IMR-90 (cell line): ENCODE results near the gene FGF5. TPM values are rescaled to one million over a fixed set of nuclear protein-coding genes. Genes with fewer than 3 reads are reported as not detected.

Source experiments
- ATAC-seq: fragments of 200-7000 bp; cut with Tn5 transposase; 2 replicates; pipeline ENCODE4 v1.9.1; 2020; ENCODE audit warnings: low read depth, mild to moderate bottlenecking, moderate library complexity
- BruUV-seq: library from RNA; stranded (reverse); fragments of 400-500 nt; replicated peaks from 2 replicates; lab custom pipeline; 2021; lab: Mats Ljungman, UMichigan
- CTCF ChIA-PET: fragments of 300-600 bp; formaldehyde crosslinking; extraction: SDS; loops from one replicate; lab custom pipeline; 2021; ENCODE audit warnings: antibody characterized with exemption; lab: Yijun Ruan, JAX
- POLR2A ChIA-PET: fragments of 300-600 bp; sonication (Branson Sonifier 250); formaldehyde crosslinking; loops from one replicate; lab custom pipeline; 2022; ENCODE audit warnings: antibody characterized with exemption; ENCODE audit not compliant: unreplicated experiment; lab: Charles Lee
- DNase-seq: peaks from one replicate; pipeline ENCODE4 v3.0.0; 2013
- H2AFZ ChIP-seq: replicated peaks from 2 replicates; pipeline ENCODE3; 2013; ENCODE audit warnings: low read length, mild to moderate bottlenecking; ENCODE audit not compliant: poor library complexity
- H2AK5ac ChIP-seq: 2 replicates; pipeline ENCODE4 v1.6.1; 2013; ENCODE audit warnings: low read depth, low read length, inconsistent platforms
- H2AK9ac ChIP-seq: replicated peaks from 2 replicates; pipeline ENCODE3; 2013; ENCODE audit warnings: mild to moderate bottlenecking, low read depth, low read length, moderate library complexity; ENCODE audit not compliant: poor library complexity
- H2BK120ac ChIP-seq: 2 replicates; pipeline ENCODE4 v1.6.1; 2013; ENCODE audit warnings: low read depth, low read length, inconsistent platforms
- H2BK15ac ChIP-seq: 3 replicates; pipeline ENCODE4 v1.6.1; 2013; ENCODE audit warnings: low read depth, low read length, inconsistent platforms
- H2BK20ac ChIP-seq: 2 replicates; pipeline ENCODE4 v1.6.1; 2013; ENCODE audit warnings: low read depth, mild to moderate bottlenecking, inconsistent platforms, low read length, moderate library complexity
- H2BK5ac ChIP-seq: 2 replicates; pipeline ENCODE4 v1.6.1; 2013; ENCODE audit warnings: mild to moderate bottlenecking, low read depth, low read length, inconsistent platforms; ENCODE audit not compliant: poor library complexity, severe bottlenecking
- H3K14ac ChIP-seq: replicated peaks from 2 replicates; pipeline ENCODE4 v1.6.1; 2013; ENCODE audit warnings: low read depth, low read length, inconsistent platforms
- H3K18ac ChIP-seq: 2 replicates; pipeline ENCODE4 v1.6.1; 2013; ENCODE audit warnings: low read depth, low read length, control low read depth
- H3K23ac ChIP-seq: 2 replicates; pipeline ENCODE4 v1.6.1; 2013; ENCODE audit warnings: low read depth, low read length, inconsistent platforms
- H3K27ac ChIP-seq: 2 replicates; pipeline ENCODE4 v1.5.1; 2013; ENCODE audit warnings: mild to moderate bottlenecking, control low read depth, low read length; ENCODE audit not compliant: insufficient read depth
- H3K27me3 ChIP-seq: 2 replicates; pipeline ENCODE4 v1.6.1; 2013; ENCODE audit warnings: low read length; ENCODE audit not compliant: control insufficient read depth, insufficient read depth
- H3K36me3 ChIP-seq: 2 replicates; pipeline ENCODE4 v1.6.1; 2013; ENCODE audit warnings: low read length, mixed read lengths; ENCODE audit not compliant: control insufficient read depth, insufficient read depth
- H3K4ac ChIP-seq: 2 replicates; pipeline ENCODE4 v1.6.1; 2013; ENCODE audit warnings: low read depth, low read length, inconsistent platforms
- H3K4me1 ChIP-seq: 2 replicates; pipeline ENCODE4 v1.6.1; 2013; ENCODE audit warnings: low read length, mixed read lengths; ENCODE audit not compliant: control insufficient read depth, insufficient read depth
- H3K4me2 ChIP-seq: 2 replicates; pipeline ENCODE4 v1.6.1; 2013; ENCODE audit warnings: low read depth, mild to moderate bottlenecking, control low read depth, low read length, moderate library complexity
- H3K4me3 ChIP-seq: 2 replicates; pipeline ENCODE4 v1.5.1; 2013; ENCODE audit warnings: low read depth, mild to moderate bottlenecking, control low read depth, low read length, moderate library complexity; ENCODE audit not compliant: insufficient read depth
- H3K56ac ChIP-seq: 2 replicates; pipeline ENCODE4 v1.6.1; 2013; ENCODE audit warnings: low read length, inconsistent platforms; ENCODE audit not compliant: insufficient read depth; ENCODE audit errors: extremely low read depth
- H3K79me1 ChIP-seq, 2 experiments: 2 replicates each; pipeline ENCODE4 v1.6.1; 2013; ENCODE audit warnings: low read length in 2 of 2, inconsistent platforms in 1 of 2, low read depth in 1 of 2
- H3K9ac ChIP-seq: 2 replicates; pipeline ENCODE4 v1.6.1; 2013; ENCODE audit warnings: low read depth, low read length, control low read depth
- H3K9me1 ChIP-seq: 2 replicates; pipeline ENCODE4 v1.6.1; 2013; ENCODE audit warnings: low read length, inconsistent platforms; ENCODE audit not compliant: insufficient read depth
- H3K9me3 ChIP-seq: 2 replicates; pipeline ENCODE4 v1.6.1; 2013; ENCODE audit warnings: low read length; ENCODE audit not compliant: control insufficient read depth, insufficient read depth
- H4K20me1 ChIP-seq: 2 replicates; pipeline ENCODE4 v1.6.1; 2013; ENCODE audit warnings: low read length, inconsistent platforms; ENCODE audit not compliant: insufficient read depth
- H4K5ac ChIP-seq: 2 replicates; pipeline ENCODE4 v1.6.1; 2013; ENCODE audit warnings: mild to moderate bottlenecking, low read depth, low read length, control low read depth
- H4K8ac ChIP-seq, 2 experiments: 2 replicates each; pipeline ENCODE4 v1.6.1; 2013; ENCODE audit warnings: low read depth in 2 of 2, low read length in 2 of 2, control low read depth in 1 of 2, inconsistent platforms in 1 of 2
- H4K91ac ChIP-seq: 2 replicates; pipeline ENCODE4 v1.6.1; 2013; ENCODE audit warnings: low read depth, low read length, inconsistent platforms; ENCODE audit not compliant: insufficient read depth
- RAD21 ChIP-seq: IDR thresholded peaks from 2 replicates; pipeline ENCODE4 v1.6.1; 2012; ENCODE audit warnings: low read length, improper control_type of control experiment
- SMC3 ChIP-seq: fragments of 150-350 bp; IDR thresholded peaks from 2 replicates; pipeline ENCODE4 v1.6.1; 2016; ENCODE audit warnings: low read depth, mild to moderate bottlenecking, antibody characterized with exemption, low read length, moderate library complexity
- dilution Hi-C: fragments of 300-500 bp; cut with HindIII; formaldehyde crosslinking; loops from one replicate; pipeline ENCODE4 v1.14.3; 2018; ENCODE audit warnings: low sequenced_read_pairs; ENCODE audit not compliant: unreplicated experiment
- in situ Hi-C: fragments of 300-500 bp; cut with MboI; formaldehyde crosslinking; loops from 3 replicates; pipeline ENCODE4 v1.14.3; 2019; ENCODE audit warnings: low sequenced_read_pairs, inconsistent platforms, mixed read lengths
- intact Hi-C: fragments of 100-400 bp; cut with micrococcal nuclease; formaldehyde crosslinking; loops from 2 replicates; pipeline ENCODE4 v1.10.0; 2022
- polyA plus RNA-seq, 3 experiments: library from polyadenylated mRNA; depleted of rRNA; stranded (reverse); fragments of >200 nt; gene quantifications; 2 replicates each; pipeline ENCODE4 v1.2.3, GENCODE V29; 2012; ENCODE audit warnings: low replicate concordance in 1 of 3
- total RNA-seq: library from RNA; depleted of rRNA; stranded (reverse); fragments of >200 nt; gene quantifications from 2 replicates; pipeline ENCODE4 v1.2.3, GENCODE V29; 2012
- TF ChIP-seq, protein P1 (sequence below): conservative IDR thresholded peaks from 2 replicates; pipeline ENCODE4 v1.5.1; 2012; ENCODE audit warnings: mild to moderate bottlenecking, low read depth, low read length, improper control_type of control experiment
- TF ChIP-seq, protein P2 (sequence below): fragments of 150-350 bp; IDR thresholded peaks from 2 replicates; pipeline ENCODE4 v1.6.1; 2016; ENCODE audit warnings: low read depth, mild to moderate bottlenecking, low read length, moderate library complexity, borderline replicate concordance

FGF5 gene
- total and polyA plus RNA-seq, 2 of the 4 experiments (the other 2 are of a cell fraction) = 18.6 to 42.1 TPM

DNA sequence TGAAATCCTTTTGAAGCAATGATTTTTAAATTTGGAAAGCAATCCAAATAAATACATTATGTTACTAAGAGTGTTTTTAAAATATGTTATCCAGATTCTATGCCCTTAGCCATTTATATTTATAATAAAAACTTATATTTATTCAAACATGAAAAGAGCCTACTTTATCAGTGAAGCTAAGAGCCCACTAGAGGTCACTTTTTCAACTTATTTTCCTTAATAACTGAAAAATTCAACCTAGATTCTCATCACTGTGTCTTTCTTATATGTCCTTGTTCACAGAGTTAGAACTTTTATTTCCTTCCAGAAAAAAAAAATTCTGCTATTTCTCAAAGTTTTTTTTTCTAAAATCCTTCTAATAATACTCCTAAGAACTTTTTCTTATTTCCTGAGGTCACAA is 45.3 kb upstream of the FGF5 start:
- Histone ChIP-seq H3K56ac (no peak overlapping the region), H3K23ac (peak overlapping the region; percentile 93; the same call in 1 of the 2 replicates), H3K4me3 (no peak overlapping the region), H2AFZ (no peak overlapping the region), H3K9me3 (no peaks in the 10 kb centered on the region), H3K27me3 (no peaks in the 10 kb centered on the region), H3K4ac (no peak overlapping the region), H4K5ac (no peak overlapping the region), H3K9me1 (peaks cover 2% of the 10 kb centered on the region; the same call in 1 of the 2 replicates), H3K9ac (no peak overlapping the region), H3K18ac (no peak overlapping the region), H3K79me1 (peaks cover 0 to 7% of the 10 kb centered on the region in 2 experiments; a peak in 2 of 4 replicates), H3K4me2 (no peak overlapping the region), H2BK15ac (no peak overlapping the region), H2BK5ac (no peak overlapping the region), H3K14ac (no peak overlapping the region), H4K91ac (no peak overlapping the region), H3K36me3 (no peaks in the 10 kb centered on the region), H2AK5ac (no peak overlapping the region), H2BK20ac (no peak overlapping the region), H4K20me1 (no peaks in the 10 kb centered on the region), H2BK120ac (no peak overlapping the region), H2AK9ac (no peak overlapping the region), H4K8ac (no peak overlapping the region), H3K4me1 (peaks cover 2% of the 10 kb centered on the region; the same call in 1 of the 2 replicates), H3K27ac (no peak overlapping the region)
- dilution Hi-C loops (no loop called here), in situ Hi-C loops (loop anchor here (5.0 to 25.0 kb wide), 3 partner anchors 46 to 1184 kb away; partner anchors contain the start of genes CFAP299 and FGF5), intact Hi-C loops (loop anchor here (1.0 to 5.0 kb wide), 4 partner anchors 45 to 832 kb away; partner anchors contain the start of genes CFAP299 and FGF5)
- ChIA-PET CTCF (interaction anchor here (0.6 to 3.0 kb wide), 11 partner anchors 9 to 849 kb away, joined by 3 to 15 read pairs (median 5); partner anchors contain the start of genes CFAP299 and FGF5), POLR2A (interaction anchor here (1.0 kb wide), 1 partner anchor 44 kb away, joined by 3 read pairs; no protein-coding TSS in a partner anchor)
- peak; percentile 61 for DNase-seq
- BruUV-seq = no TSS peak
- ATAC-seq = peak; percentile 60; the same call in 1 of the 2 replicates
- TF ChIP-seq, protein P1, sequence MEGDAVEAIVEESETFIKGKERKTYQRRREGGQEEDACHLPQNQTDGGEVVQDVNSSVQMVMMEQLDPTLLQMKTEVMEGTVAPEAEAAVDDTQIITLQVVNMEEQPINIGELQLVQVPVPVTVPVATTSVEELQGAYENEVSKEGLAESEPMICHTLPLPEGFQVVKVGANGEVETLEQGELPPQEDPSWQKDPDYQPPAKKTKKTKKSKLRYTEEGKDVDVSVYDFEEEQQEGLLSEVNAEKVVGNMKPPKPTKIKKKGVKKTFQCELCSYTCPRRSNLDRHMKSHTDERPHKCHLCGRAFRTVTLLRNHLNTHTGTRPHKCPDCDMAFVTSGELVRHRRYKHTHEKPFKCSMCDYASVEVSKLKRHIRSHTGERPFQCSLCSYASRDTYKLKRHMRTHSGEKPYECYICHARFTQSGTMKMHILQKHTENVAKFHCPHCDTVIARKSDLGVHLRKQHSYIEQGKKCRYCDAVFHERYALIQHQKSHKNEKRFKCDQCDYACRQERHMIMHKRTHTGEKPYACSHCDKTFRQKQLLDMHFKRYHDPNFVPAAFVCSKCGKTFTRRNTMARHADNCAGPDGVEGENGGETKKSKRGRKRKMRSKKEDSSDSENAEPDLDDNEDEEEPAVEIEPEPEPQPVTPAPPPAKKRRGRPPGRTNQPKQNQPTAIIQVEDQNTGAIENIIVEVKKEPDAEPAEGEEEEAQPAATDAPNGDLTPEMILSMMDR = peak; percentile 54
- TF ChIP-seq, protein P2, sequence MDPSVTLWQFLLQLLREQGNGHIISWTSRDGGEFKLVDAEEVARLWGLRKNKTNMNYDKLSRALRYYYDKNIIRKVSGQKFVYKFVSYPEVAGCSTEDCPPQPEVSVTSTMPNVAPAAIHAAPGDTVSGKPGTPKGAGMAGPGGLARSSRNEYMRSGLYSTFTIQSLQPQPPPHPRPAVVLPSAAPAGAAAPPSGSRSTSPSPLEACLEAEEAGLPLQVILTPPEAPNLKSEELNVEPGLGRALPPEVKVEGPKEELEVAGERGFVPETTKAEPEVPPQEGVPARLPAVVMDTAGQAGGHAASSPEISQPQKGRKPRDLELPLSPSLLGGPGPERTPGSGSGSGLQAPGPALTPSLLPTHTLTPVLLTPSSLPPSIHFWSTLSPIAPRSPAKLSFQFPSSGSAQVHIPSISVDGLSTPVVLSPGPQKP = no peak
- TF ChIP-seq RAD21 (peak; percentile 49), SMC3 (peak; percentile 51)
